Jurkat, Clone E6-1 (cell line): ENCODE data around the gene LEMD1. TPM values are rescaled to one million over a fixed set of nuclear protein-coding genes. Genes with fewer than 3 reads are reported as not detected.

ENCODE experiments used
- DNase-seq: peaks from one replicate; pipeline ENCODE4 v3.0.0-alpha.2; 2011; ENCODE audit warnings: low read depth, low spot score
- H3K4me3 ChIP-seq: 2 replicates; pipeline ENCODE4 v1.5.1; 2011; ENCODE audit warnings: mild to moderate bottlenecking, low read length, control low read depth, moderate library complexity
- polyA plus RNA-seq: library from polyadenylated mRNA; unstranded; fragments of >200 nt; gene quantifications from one replicate; pipeline ENCODE4 v1.2.1, GENCODE V29; 2012; ENCODE audit warnings: missing spikeins; ENCODE audit not compliant: insufficient read length, insufficient read depth

LEMD1 gene
- not detected for polyA plus RNA-seq

- no peak within 1 kb of the TSS for H3K4me3 ChIP-seq
- no peak for DNase-seq
Observed at GRCh38 chr1:205421798-205422197, at the start of gene LEMD1. LEMD1 (minus strand) TSS chr1:205422056; CDS start chr1:205420536, 1,520 bp downstream.

GRCh38 chr1:205470131-205470530 is 48.3 kb upstream of the LEMD1 start:
- no peak overlapping the region for H3K4me3 ChIP-seq
- no peak for DNase-seq

- no peak overlapping the region for H3K4me3 ChIP-seq
- no peak for DNase-seq
Observed at GRCh38 chr1:205466595-205467220, 44.9 kb upstream of the LEMD1 start.

GRCh38 chr1:205465392-205465791 is 43.5 kb upstream of the LEMD1 start:
- no peak overlapping the region for H3K4me3 ChIP-seq

GRCh38 chr1:205458777-205459566 is 37.1 kb upstream of the LEMD1 start:
- no peak overlapping the region for H3K4me3 ChIP-seq
- DNase-seq: peak; percentile 39

More at GRCh38 chr1:205465392-205465791, 43.5 kb upstream of the LEMD1 start:
- no peak for DNase-seq

- no peak for DNase-seq
- no peak overlapping the region for H3K4me3 ChIP-seq
Observed at GRCh38 chr1:205456868-205457745, 35.3 kb upstream of the LEMD1 start.

- no peak overlapping the region for H3K4me3 ChIP-seq
- DNase-seq: no peak
Observed at GRCh38 chr1:205456383-205456867, 34.6 kb upstream of the LEMD1 start.

- no peak within 1 kb of the TSS for H3K4me3 ChIP-seq
- no peak for DNase-seq
Observed at GRCh38 chr1:205455581-205456382, 33.9 kb upstream of the LEMD1 start, which contains the start of gene BLACAT1. BLACAT1 (minus strand) TSS chr1:205456045.

- H3K4me3 ChIP-seq: no peak overlapping the region
- no peak for DNase-seq
Observed at GRCh38 chr1:205454903-205455335, 33.1 kb upstream of the LEMD1 start.

GRCh38 chr1:205453466-205453865 is 31.6 kb upstream of the LEMD1 start:
- no peak overlapping the region for H3K4me3 ChIP-seq
- DNase-seq: no peak

- DNase-seq: no peak
- no peak overlapping the region for H3K4me3 ChIP-seq
Observed at GRCh38 chr1:205452933-205453332, 31.1 kb upstream of the LEMD1 start.

GRCh38 chr1:205452364-205452763 is 30.5 kb upstream of the LEMD1 start:
- no peak for DNase-seq
- H3K4me3 ChIP-seq: no peak overlapping the region

GRCh38 chr1:205451759-205452164 is 29.9 kb upstream of the LEMD1 start:
- no peak for DNase-seq
- no peak overlapping the region for H3K4me3 ChIP-seq

GRCh38 chr1:205451202-205451601 is 29.3 kb upstream of the LEMD1 start:
- H3K4me3 ChIP-seq: no peak overlapping the region
- no peak for DNase-seq

- no peak overlapping the region for H3K4me3 ChIP-seq
- DNase-seq: no peak
Observed at GRCh38 chr1:205450448-205450847, 28.6 kb upstream of the LEMD1 start.

GRCh38 chr1:205449750-205450443 is 28.0 kb upstream of the LEMD1 start:
- no peak for DNase-seq
- H3K4me3 ChIP-seq: no peak overlapping the region

GRCh38 chr1:205449254-205449749 is 27.4 kb upstream of the LEMD1 start:
- no peak for DNase-seq
- H3K4me3 ChIP-seq: no peak overlapping the region
